Muscle of leg (tissue), 11 donors: ENCODE measurements around the gene MEF2B. TPM values are rescaled to one million over a fixed set of nuclear protein-coding genes. Genes with fewer than 3 reads are reported as not detected.

Source experiments
- DNase-seq: peaks from one replicate; pipeline ENCODE4 v3.0.0; 2013
- H3K27ac ChIP-seq: one replicate; pipeline ENCODE4 v1.5.1; 2013; ENCODE audit warnings: mild to moderate bottlenecking, low read length, control low read depth
- H3K27me3 ChIP-seq: one replicate; pipeline ENCODE4 v1.6.1; 2013; ENCODE audit warnings: low read length; ENCODE audit not compliant: control insufficient read depth, insufficient read depth
- H3K36me3 ChIP-seq: one replicate; pipeline ENCODE4 v1.6.1; 2013; ENCODE audit warnings: low read length; ENCODE audit not compliant: control insufficient read depth, insufficient read depth
- H3K4me1 ChIP-seq: one replicate; pipeline ENCODE4 v1.6.1; 2013; ENCODE audit warnings: low read length; ENCODE audit not compliant: control insufficient read depth, insufficient read depth
- H3K4me3 ChIP-seq: one replicate; pipeline ENCODE4 v1.5.1; 2013; ENCODE audit warnings: low read length, control low read depth
- H3K9me3 ChIP-seq: replicated peaks from 2 replicates; pipeline ENCODE4 v1.6.1; 2013; ENCODE audit warnings: low read depth, low read length; ENCODE audit not compliant: control insufficient read depth
- WGBS: methylation state at CpG from one replicate; pipeline ENCODE4 v1.1.5; 2013; ENCODE audit warnings: missing lambda C conversion rate; ENCODE audit not compliant: insufficient coverage; 5-methylcytosine and 5-hydroxymethylcytosine counted together
- polyA plus RNA-seq, 8 donors: library from polyadenylated mRNA; unstranded; fragments of 120-200 nt; gene quantifications; one replicate each; pipeline versions ENCODE4 v1.2.1 to v1.2.3, GENCODE V29; 2013; ENCODE audit warnings: inconsistent platforms in 1 of 8, low replicate concordance in 1 of 8; ENCODE audit not compliant: insufficient read length in 8 of 8, insufficient read depth in 1 of 8
- total RNA-seq: library from RNA; stranded (reverse); fragments of 120-200 nt; gene quantifications from one replicate; pipeline ENCODE4 v1.2.4, GENCODE V29; 2013

The MEF2B gene
- total and polyA plus RNA-seq, 9 donors: 0.33 to 3.7 (median 1.3) TPM

DNA sequence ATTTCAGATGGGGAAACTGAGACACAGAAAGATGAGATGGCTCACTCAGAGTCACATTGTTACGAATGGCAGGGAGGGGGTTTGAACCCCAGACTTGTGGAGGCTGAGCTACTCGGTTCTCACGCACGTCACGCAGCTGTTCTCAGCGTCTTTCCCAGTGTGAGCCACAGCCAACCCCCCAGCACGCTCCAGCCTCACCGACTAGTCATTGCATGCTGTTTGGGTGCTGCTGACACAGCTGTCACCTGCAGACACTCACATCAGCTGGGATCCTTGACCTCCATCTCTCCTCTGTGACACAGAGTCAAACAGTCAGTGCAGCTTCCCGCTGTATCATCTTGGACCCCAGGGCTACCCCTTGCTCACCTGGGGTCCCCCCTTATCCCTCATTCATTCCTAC lies 39.3 kb upstream of the MEF2B start:
- no peak overlapping the region for H3K4me3 ChIP-seq
- WGBS: 55% methylated on average over 8 of the region's 9 CpGs
- no peaks in the 10 kb centered on the region for H3K9me3 ChIP-seq
- DNase-seq: no peak
- H3K27me3 ChIP-seq: peaks cover 46% of the 10 kb centered on the region
- H3K4me1 ChIP-seq: no peaks in the 10 kb centered on the region
- no peak overlapping the region for H3K27ac ChIP-seq
- H3K36me3 ChIP-seq: no peaks in the 10 kb centered on the region

DNA sequence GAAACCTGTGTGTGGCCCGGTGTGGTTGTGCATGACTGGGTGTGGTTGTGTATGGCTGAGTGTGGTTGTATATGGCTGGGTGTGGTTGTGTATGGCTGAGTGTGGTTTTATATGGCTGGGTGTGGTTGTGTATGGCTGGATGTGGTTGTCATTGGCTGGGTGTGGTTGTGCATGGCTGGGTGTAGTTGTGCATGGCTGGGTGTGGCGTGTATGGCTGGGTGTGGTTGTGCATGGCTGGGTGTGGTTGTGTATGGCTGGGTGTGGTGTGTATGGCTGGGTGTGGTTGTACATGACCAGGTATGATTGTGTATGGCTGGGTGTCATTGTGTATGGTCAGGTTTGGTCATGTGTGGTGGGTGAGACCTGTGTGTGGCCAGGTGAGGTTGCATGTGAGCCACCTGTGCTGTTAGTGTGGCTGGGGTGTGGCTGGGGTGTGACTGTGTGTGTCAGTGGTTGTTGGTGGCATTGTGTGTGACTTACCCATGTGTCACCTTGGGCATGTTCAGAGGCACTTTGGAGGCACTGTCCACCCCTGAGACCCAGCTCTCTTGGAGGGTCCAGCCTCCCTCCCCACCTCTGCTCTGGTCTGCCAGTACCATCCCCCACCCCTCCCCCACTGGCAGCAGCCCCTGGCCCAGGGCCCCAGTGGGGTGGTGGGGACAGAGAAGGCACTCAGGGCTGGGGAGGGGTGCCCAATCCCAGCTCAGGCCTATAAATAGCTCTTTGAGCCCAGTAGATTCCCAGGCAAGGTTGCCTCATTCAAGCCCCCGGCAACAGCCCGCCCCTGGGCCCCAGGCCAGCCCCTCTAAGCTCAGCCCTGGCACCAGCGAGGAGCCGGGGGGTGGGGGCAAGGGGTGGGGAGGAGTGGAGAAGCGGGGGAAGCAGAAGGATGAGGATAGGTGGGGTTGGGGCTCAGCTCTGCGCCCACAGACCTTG lies 37.8 kb upstream of the MEF2B start:
- WGBS: 96% methylated on average over 2 of the region's 8 CpGs
- no peak overlapping the region for H3K27ac ChIP-seq
- no peak for DNase-seq
- no peaks in the 10 kb centered on the region for H3K9me3 ChIP-seq
- H3K4me3 ChIP-seq: no peak overlapping the region
- H3K36me3 ChIP-seq: no peaks in the 10 kb centered on the region
- peaks cover under 1% of the 10 kb centered on the region for H3K4me1 ChIP-seq
- peaks cover 33% of the 10 kb centered on the region for H3K27me3 ChIP-seq

GRCh38 chr19:19206938-19207337 lies 36.9 kb upstream of the MEF2B start:
- Histone ChIP-seq H3K4me1 (peaks cover 8% of the 10 kb centered on the region), H3K4me3 (no peak overlapping the region), H3K27me3 (peaks cover 24% of the 10 kb centered on the region), H3K27ac (no peak overlapping the region), H3K36me3 (peaks cover 4% of the 10 kb centered on the region), H3K9me3 (no peaks in the 10 kb centered on the region)
- no peak for DNase-seq
- 72% methylated on average over 5 of the region's 5 CpGs for WGBS

GRCh38 chr19:19205416-19206410 lies 35.6 kb upstream of the MEF2B start:
- Histone ChIP-seq H3K27me3 (peaks cover 12% of the 10 kb centered on the region), H3K27ac (no peak overlapping the region), H3K9me3 (no peaks in the 10 kb centered on the region), H3K4me3 (no peak overlapping the region), H3K4me1 (peaks cover 8% of the 10 kb centered on the region), H3K36me3 (peaks cover 12% of the 10 kb centered on the region)
- 50% methylated on average over 7 of the region's 14 CpGs for WGBS
- DNase-seq: no peak

GRCh38 chr19:19204181-19204580 lies 34.1 kb upstream of the MEF2B start:
- Histone ChIP-seq H3K9me3 (no peaks in the 10 kb centered on the region), H3K27me3 (peaks cover 6% of the 10 kb centered on the region), H3K4me1 (peaks cover 8% of the 10 kb centered on the region), H3K36me3 (peaks cover 20% of the 10 kb centered on the region), H3K27ac (no peak overlapping the region), H3K4me3 (no peak overlapping the region)
- WGBS: 79% methylated on average over 10 of the region's 13 CpGs
- no peak for DNase-seq

DNA sequence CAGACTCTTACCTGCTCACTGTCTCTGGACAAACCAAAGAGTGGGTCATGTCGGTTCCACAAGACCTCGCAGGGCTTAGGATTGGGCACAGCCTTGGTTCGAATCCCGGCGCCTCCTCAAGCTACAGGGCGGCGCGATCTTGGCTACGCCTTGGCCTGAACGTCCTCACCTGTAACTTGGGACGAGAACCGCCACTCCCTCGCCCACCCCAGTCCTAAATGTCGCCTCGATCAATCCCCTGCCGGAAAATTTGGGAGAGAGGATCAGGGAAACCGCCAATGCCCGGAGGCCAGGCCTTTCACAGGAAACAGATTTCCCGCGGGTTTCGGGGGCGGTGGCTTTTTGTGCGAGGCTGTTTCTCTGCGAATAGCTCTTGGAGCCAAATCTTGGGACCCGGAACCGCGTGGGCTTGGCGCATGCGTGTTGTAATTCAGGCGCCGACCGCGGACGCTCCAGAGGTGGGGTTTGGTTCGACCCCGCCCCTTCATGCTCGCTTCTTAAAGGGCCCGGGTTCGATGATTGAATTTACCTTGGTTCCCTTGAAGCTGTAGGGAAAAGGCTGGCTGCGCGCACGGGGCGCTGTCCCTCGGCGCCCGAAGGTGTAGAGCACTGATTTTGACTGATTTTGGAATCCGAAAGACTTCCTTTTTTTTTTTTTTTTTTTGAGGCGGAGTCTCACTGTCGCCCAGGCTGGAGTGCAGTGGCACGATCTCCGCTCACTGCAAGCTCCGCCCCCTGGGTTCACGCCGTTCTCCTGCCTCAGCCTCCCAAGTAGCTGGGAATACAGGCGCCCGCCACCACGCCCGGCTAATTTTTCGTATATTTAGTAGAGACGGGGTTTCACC lies 33.2 kb upstream of the MEF2B start, which contains the start of gene NR2C2AP:
Gene NR2C2AP, minus strand, starts transcription at position 403 of the 845 bp plus-strand sequence. Its CDS starts 354 bp downstream, at position 49.
- Histone ChIP-seq H3K36me3 (peaks cover 30% of the 10 kb centered on the region), H3K9me3 (no peaks in the 10 kb centered on the region), H3K27ac (peak within 1 kb of the TSS; percentile 66), H3K4me1 (peaks cover 8% of the 10 kb centered on the region), H3K4me3 (peak within 1 kb of the TSS; percentile 74), H3K27me3 (peaks cover 6% of the 10 kb centered on the region)
- 6% methylated on average over 58 of the region's 60 CpGs for whole genome bisulfite sequencing
- peak; percentile 95 for DNase-seq

- WGBS: 8% methylated on average over 8 of the region's 11 CpGs
- H3K4me3 ChIP-seq: peak overlapping the region; percentile 74
Observed at GRCh38 chr19:19202707-19203011, 32.6 kb upstream of the MEF2B start.

GRCh38 chr19:19201697-19202630 lies 31.9 kb upstream of the MEF2B start:
- Histone ChIP-seq H3K4me1 (peaks cover 8% of the 10 kb centered on the region), H3K27ac (no peak overlapping the region), H3K27me3 (peaks cover 4% of the 10 kb centered on the region), H3K36me3 (peaks cover 39% of the 10 kb centered on the region), H3K4me3 (peak overlapping the region; percentile 74), H3K9me3 (no peaks in the 10 kb centered on the region)
- DNase-seq: no peak
- 67% methylated on average over 11 of the region's 19 CpGs for WGBS

More at GRCh38 chr19:19202707-19203011, 32.6 kb upstream of the MEF2B start:
- no peak overlapping the region for H3K27ac ChIP-seq
- no peaks in the 10 kb centered on the region for H3K9me3 ChIP-seq
- peaks cover 6% of the 10 kb centered on the region for H3K27me3 ChIP-seq
- no peak for DNase-seq
- peaks cover 35% of the 10 kb centered on the region for H3K36me3 ChIP-seq
- H3K4me1 ChIP-seq: peaks cover 8% of the 10 kb centered on the region

GRCh38 chr19:19193926-19194325 lies 23.9 kb upstream of the MEF2B start:
- DNase-seq: no peak
- Histone ChIP-seq H3K4me1 (peaks cover 25% of the 10 kb centered on the region), H3K27ac (no peak overlapping the region), H3K36me3 (peaks cover 36% of the 10 kb centered on the region), H3K9me3 (no peaks in the 10 kb centered on the region), H3K4me3 (no peak overlapping the region), H3K27me3 (no peaks in the 10 kb centered on the region)
- WGBS: 60% methylated on average over 2 of the region's 5 CpGs
